NB4 (cell line): Measurements from ENCODE around the gene EXOC3L2.

ENCODE experiments used
- TF ChIP-seq, protein P1 (sequence below): IDR thresholded peaks from one replicate; pipeline ENCODE4 v1.5.1; 2012; ENCODE audit warnings: low read depth, low read length
- TF ChIP-seq, protein P2 (sequence below): IDR thresholded peaks from 2 replicates; pipeline ENCODE4 v1.6.1; 2011; ENCODE audit warnings: low read depth, low read length

DNA sequence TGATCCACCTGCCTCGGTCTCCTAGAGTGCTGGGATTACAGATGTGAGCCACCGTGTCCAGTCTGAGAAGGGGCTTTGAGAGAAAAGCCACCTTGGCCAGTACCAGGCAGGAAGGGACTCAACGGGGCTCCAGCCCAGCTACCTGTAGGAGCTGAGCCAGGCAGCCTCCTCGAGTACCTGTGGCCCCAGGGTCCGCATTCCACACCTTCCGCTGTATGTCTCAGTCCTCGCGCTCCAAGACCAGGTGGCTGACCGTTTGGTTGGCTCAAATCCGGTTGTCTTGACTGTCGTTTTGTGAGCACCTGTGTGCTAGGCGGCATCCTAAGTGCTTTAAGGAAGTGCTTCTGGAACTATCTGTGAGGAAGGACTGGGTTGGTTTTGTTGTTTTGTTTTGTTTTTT is 22.1 kb upstream of the EXOC3L2 start:
- TF ChIP-seq, protein P1, sequence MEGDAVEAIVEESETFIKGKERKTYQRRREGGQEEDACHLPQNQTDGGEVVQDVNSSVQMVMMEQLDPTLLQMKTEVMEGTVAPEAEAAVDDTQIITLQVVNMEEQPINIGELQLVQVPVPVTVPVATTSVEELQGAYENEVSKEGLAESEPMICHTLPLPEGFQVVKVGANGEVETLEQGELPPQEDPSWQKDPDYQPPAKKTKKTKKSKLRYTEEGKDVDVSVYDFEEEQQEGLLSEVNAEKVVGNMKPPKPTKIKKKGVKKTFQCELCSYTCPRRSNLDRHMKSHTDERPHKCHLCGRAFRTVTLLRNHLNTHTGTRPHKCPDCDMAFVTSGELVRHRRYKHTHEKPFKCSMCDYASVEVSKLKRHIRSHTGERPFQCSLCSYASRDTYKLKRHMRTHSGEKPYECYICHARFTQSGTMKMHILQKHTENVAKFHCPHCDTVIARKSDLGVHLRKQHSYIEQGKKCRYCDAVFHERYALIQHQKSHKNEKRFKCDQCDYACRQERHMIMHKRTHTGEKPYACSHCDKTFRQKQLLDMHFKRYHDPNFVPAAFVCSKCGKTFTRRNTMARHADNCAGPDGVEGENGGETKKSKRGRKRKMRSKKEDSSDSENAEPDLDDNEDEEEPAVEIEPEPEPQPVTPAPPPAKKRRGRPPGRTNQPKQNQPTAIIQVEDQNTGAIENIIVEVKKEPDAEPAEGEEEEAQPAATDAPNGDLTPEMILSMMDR: no peak
- TF ChIP-seq, protein P2, sequence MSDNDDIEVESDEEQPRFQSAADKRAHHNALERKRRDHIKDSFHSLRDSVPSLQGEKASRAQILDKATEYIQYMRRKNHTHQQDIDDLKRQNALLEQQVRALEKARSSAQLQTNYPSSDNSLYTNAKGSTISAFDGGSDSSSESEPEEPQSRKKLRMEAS: no peak
